HG02798 (cell line): ENCODE results near the gene SRSF3.
A peak's percentile ranks its signal among the peaks of the same experiment; 100 is the strongest.
"Not testable (repeated sequence)": the region's sequence is repeated elsewhere in the genome, so short reads cannot be mapped to it uniquely, and the experiment has no call there.

Experiments used
- ATAC-seq: cut with Tn5 transposase; IDR thresholded peaks from one replicate; pipeline ENCODE4 v1.9.1; 2021; ENCODE audit warnings: mild to moderate bottlenecking; ENCODE audit not compliant: unreplicated experiment, poor library complexity

The SRSF3 gene

DNA sequence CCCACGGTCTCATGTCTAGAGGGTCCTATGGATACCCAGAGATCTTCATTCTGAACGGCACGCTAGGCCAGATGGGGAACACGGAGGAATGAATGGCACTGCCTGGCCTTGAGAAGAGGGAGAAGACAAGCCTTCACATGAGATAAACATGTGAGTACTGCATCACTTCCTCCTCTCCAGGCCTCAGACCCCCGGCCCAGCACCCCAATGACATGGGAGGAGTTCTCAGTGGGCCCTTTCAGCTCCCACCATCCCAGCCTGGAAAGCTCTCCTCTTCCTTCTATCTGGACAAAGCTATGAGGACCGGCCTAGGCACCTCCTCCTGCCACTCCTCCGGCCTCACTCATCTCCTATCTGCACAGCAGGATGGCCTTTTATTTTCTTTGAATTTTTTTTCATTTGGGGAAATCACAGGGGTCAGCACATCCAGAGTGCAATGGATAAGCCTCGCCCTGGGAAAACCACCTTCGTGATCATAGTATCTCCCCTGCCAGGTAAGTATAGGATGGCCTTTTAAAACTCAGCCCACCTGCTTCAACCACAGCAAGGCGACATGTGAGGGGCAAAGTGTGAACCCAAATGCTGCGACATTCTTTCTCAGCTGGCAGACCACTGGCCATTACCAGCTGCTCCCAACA is 45.1 kb downstream of the SRSF3 start:
- ATAC-seq: no peak

DNA sequence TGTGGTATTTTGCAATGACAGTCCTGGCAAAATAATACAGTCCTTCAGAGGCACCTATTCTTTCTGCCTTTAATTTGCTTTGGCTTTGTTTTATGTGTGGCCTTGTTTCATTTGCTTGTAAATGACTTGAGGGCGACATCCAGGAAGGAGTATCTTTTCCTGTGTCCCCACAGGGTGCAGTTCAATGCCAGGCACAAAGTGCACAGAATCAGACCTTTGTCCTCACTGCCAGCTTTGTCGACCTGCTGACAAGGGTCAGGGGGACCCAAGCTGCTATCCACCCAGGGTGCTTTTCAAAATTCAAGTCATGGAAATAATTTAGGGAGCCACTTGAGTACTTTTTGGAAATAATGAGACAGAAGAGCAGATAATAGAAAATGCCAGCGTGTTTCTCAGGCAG is 47.4 kb downstream of the SRSF3 start:
- ATAC-seq: no peak

GRCh38 chr6:36642913-36643817 is 49.0 kb downstream of the SRSF3 start:
- no peak for ATAC-seq

DNA sequence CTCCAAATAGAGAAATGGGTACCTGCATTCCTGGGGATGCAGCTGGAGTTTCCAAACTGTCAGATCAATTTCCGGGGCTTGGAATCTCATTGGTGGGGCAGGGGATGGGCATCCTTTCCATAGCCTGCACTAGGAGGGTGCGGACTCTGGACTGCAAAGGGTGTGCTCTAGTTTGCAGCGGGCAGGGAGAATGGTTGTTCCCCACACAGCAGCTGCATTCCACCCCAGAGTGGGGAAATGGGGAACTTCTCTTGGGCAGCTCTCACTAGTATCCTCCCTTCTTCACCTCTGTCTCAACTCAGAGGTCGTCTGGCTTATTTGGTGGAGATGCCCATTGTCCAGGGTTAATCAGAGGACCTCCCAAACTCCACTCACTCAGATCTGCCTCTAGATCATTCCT is 49.8 kb downstream of the SRSF3 start:
- ATAC-seq: no peak

- no peak for ATAC-seq
These were observed 54.9 kb downstream of the SRSF3 start for GRCh38 chr6:36649086-36649485.

GRCh38 chr6:36649701-36650484 is 55.7 kb downstream of the SRSF3 start:
- ATAC-seq: no peak

DNA sequence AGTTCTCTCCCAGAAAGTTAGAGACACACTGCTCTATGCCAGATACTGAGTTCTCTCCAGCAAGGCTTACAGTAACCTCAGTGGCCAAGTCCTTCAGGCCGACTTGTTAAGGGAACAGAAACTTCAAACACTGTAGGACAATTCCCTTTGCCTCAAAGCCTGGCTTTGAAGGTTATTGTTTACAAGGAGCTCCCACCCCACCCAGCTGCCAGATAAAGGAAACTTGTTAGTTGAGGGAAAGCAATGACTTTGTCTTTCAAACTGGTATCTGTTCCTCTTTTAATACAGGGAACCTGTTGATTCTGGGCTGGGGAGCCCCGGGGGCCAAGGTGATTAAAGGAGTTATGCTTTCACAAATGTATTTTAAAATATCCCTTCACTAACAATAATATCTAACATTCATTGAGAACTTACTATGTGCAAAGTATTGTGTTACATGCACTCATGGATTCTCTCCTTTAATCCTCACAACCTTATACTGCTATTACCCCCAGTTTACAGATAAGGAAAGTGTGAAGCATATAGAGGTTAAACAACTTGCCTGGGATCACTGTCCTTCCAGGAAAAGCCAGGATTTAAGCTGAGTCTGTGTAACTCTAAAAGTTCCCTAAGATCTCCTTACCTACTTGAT is 56.8 kb downstream of the SRSF3 start:
- ATAC-seq: peak; percentile 67

DNA sequence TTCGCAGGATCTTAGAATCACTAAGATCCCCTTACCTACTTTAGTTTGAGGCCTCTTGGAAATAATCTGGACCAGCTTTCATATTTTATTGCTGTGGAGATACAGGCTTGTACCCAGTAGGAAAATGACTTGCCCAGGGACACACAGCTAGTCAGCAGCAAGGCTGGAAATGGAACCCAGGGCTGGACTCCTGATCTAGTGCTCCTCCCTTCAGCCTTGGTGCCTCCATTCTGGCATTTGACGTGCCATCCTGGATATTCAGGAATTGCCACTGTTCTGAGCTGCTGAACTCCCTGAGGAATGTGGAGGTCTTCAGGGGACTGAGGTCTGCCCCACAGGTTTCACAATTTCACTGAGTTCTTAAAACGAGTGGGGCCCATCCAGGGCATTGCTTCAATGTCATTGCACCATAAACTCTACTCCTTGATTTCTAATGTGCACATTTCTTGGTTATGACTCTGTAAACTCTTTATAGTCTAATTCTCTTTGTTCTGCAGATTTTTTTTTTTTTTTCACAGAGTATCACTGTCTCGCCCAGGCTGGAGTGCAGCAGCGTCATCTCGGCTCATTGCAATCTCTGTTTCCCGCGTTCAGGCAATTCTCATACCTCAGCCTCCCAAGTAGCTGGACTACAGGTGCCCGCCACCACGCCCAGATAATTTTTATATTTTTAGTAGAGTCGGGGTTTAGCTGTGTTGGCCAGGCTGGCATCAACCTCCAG is 57.7 kb downstream of the SRSF3 start:
- no peak for ATAC-seq

GRCh38 chr6:36654469-36654868 is 60.3 kb downstream of the SRSF3 start:
- not testable (repeated sequence) for ATAC-seq
